Caco-2 (cell line): ENCODE results near the gene NTSR2. TPM values are rescaled to one million over a fixed set of nuclear protein-coding genes. Genes with fewer than 3 reads are reported as not detected.

Experiments
- BruUV-seq: library from RNA; stranded (reverse); fragments of 400-500 nt; replicated peaks from 2 replicates; lab custom pipeline; 2021; lab: Mats Ljungman, UMichigan
- CTCF ChIA-PET: fragments of 300-600 bp; sonication (Branson Sonifier 250); formaldehyde crosslinking; loops from one replicate; lab custom pipeline; 2022; ENCODE audit warnings: antibody characterized with exemption; lab: Charles Lee
- POLR2A ChIA-PET: fragments of 300-600 bp; sonication (Branson Sonifier 250); formaldehyde crosslinking; loops from one replicate; lab custom pipeline; 2022; ENCODE audit warnings: antibody characterized with exemption; lab: Charles Lee
- DNase-seq, 2 experiments: peaks; one replicate each; pipeline versions ENCODE4 v3.0.0 to v3.0.0-alpha.2; 2020 to 2022
- H3K27me3 ChIP-seq: replicated peaks from 2 replicates; pipeline ENCODE4 v1.6.0; 2011; ENCODE audit warnings: low read length; ENCODE audit not compliant: control insufficient read depth, insufficient read depth
- H3K36me3 ChIP-seq: 2 replicates; pipeline ENCODE4 v1.5.1; 2011; ENCODE audit warnings: low read length; ENCODE audit not compliant: control insufficient read depth, insufficient read depth
- H3K4me1 ChIP-seq: fragments of 250-450 bp; sonication (Bioruptor Pico); 2 replicates; pipeline ENCODE4 v1.5.1; 2020; ENCODE audit warnings: mild to moderate bottlenecking
- H3K4me3 ChIP-seq: 2 replicates; pipeline ENCODE4 v1.5.1; 2011; ENCODE audit warnings: low read depth, mild to moderate bottlenecking, control low read depth, low read length
- H3K9me3 ChIP-seq: fragments of 250-450 bp; sonication (Bioruptor Pico); 2 replicates; pipeline ENCODE4 v1.5.1; 2020; ENCODE audit warnings: mild to moderate bottlenecking, moderate library complexity
- H3K27ac Mint-ChIP-seq: one replicate; pipeline ENCODE4 v1.8.0; 2022; ENCODE audit warnings: mixed read lengths; ENCODE audit not compliant: unreplicated experiment
- H3K27me3 Mint-ChIP-seq: one replicate; pipeline ENCODE4 v1.8.0; 2022; ENCODE audit warnings: mixed read lengths; ENCODE audit not compliant: insufficient read depth, unreplicated experiment
- H3K36me3 Mint-ChIP-seq: one replicate; pipeline ENCODE4 v1.8.0; 2022; ENCODE audit warnings: mild to moderate bottlenecking, mixed read lengths; ENCODE audit not compliant: insufficient read depth, unreplicated experiment
- H3K4me1 Mint-ChIP-seq: one replicate; pipeline ENCODE4 v1.8.0; 2022; ENCODE audit warnings: low read depth, mixed read lengths; ENCODE audit not compliant: unreplicated experiment
- H3K4me3 Mint-ChIP-seq: one replicate; pipeline ENCODE4 v1.8.0; 2022; ENCODE audit warnings: mild to moderate bottlenecking, moderate library complexity, mixed read lengths; ENCODE audit not compliant: unreplicated experiment
- H3K9me3 Mint-ChIP-seq: one replicate; pipeline ENCODE4 v1.8.0; 2022; ENCODE audit warnings: mixed read lengths; ENCODE audit not compliant: unreplicated experiment
- intact Hi-C: fragments of 100-400 bp; cut with micrococcal nuclease; formaldehyde crosslinking; loops from one replicate; pipeline ENCODE4 v1.10.0; 2022; ENCODE audit not compliant: unreplicated experiment
- total RNA-seq: library from RNA; stranded (reverse); gene quantifications from 2 replicates; pipeline ENCODE4 v1.2.3, GENCODE V29; 2022
- TF ChIP-seq, protein P1 (sequence below), 2 experiments: fragments of 200-600 bp in 1 of 2; IDR thresholded peaks; 1 replicate in 1 of 2; 2 replicates in 1 of 2; pipeline versions ENCODE4 v1.5.1 to v1.8.0; 2011 to 2022; ENCODE audit warnings: antibody characterized with exemption in 1 of 2, control low read depth in 1 of 2, inconsistent platforms in 1 of 2, low read depth in 1 of 2, low read length in 1 of 2, mild to moderate bottlenecking in 1 of 2, moderate library complexity in 1 of 2; ENCODE audit not compliant: insufficient read depth in 1 of 2, severe bottlenecking in 1 of 2, unreplicated experiment in 1 of 2

NTSR2 gene
- total RNA-seq, 1 experiment from 2014 or later = not detected

DNA sequence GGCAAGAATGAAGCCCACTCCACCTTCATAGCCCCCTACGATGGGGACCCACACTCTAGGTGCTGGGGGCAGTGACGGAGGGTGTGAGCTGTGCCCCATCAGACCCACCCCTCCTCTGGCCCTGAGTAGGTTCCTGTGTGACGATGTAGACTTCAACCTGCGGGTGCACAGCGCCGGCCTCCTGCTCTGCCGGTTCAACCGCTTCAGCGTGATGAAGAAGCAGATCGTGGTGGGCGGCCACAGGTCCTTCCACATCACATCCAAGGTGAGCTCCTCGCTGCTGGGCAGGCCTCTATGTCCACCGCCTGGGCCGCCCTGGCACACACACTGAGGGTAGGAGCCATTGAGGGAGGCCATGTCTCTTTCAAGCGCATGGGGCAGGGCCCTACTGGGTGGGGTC is 34.9 kb downstream of the NTSR2 start:
- Histone ChIP-seq H3K27me3 (no peaks in the 10 kb centered on the region; the same call in none of the 2 replicates), H3K9me3 (no peaks in the 10 kb centered on the region), H3K4me1 (no peaks in the 10 kb centered on the region), H3K36me3 (no peaks in the 10 kb centered on the region), H3K4me3 (no peak overlapping the region)
- H3K9me3 Mint-ChIP-seq = no peaks in the 10 kb centered on the region
- DNase-seq = no peak
- H3K4me1 Mint-ChIP-seq = no peaks in the 10 kb centered on the region
- TF ChIP-seq, protein P1, sequence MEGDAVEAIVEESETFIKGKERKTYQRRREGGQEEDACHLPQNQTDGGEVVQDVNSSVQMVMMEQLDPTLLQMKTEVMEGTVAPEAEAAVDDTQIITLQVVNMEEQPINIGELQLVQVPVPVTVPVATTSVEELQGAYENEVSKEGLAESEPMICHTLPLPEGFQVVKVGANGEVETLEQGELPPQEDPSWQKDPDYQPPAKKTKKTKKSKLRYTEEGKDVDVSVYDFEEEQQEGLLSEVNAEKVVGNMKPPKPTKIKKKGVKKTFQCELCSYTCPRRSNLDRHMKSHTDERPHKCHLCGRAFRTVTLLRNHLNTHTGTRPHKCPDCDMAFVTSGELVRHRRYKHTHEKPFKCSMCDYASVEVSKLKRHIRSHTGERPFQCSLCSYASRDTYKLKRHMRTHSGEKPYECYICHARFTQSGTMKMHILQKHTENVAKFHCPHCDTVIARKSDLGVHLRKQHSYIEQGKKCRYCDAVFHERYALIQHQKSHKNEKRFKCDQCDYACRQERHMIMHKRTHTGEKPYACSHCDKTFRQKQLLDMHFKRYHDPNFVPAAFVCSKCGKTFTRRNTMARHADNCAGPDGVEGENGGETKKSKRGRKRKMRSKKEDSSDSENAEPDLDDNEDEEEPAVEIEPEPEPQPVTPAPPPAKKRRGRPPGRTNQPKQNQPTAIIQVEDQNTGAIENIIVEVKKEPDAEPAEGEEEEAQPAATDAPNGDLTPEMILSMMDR (IDR thresholded peaks at IDR 0.05; ENCODE audit: insufficient read depth in 1 of 2, low read depth in 1 of 2, low read length in 1 of 2, severe bottlenecking in 1 of 2, unreplicated experiment in 1 of 2) = no peak
- CTCF ChIA-PET = no interaction called here
- POLR2A ChIA-PET = no interaction called here
- H3K27me3 Mint-ChIP-seq = peaks cover 9% of the 10 kb centered on the region
- no peak overlapping the region for H3K27ac Mint-ChIP-seq
- intact Hi-C loops = no loop called here
- no peak overlapping the region for H3K4me3 Mint-ChIP-seq
- peaks cover 5% of the 10 kb centered on the region for H3K36me3 Mint-ChIP-seq
- BruUV-seq = no TSS peak

DNA sequence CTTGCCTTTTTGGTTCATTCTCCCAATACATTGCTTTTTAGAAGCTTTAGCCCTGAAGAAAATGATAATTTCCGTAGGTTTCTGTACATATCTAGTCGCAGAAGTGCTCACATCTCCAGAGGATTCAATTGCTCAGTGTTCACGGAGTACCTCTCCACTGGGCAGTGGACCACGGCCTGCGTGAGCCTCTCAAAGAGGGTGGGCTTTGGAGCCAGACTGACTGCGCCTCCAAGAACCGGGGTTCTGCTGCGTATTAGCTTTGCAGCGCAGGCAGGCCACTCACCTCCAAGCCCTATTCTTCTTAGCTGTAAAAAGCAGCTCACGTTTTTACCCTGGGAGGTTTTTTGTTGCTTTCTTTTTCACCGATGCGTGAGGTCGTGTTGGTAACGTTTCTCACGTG is 35.4 kb downstream of the NTSR2 start:
- TF ChIP-seq, protein P1 (IDR thresholded peaks at IDR 0.05; ENCODE audit: insufficient read depth in 1 of 2, low read depth in 1 of 2, low read length in 1 of 2, severe bottlenecking in 1 of 2, unreplicated experiment in 1 of 2) = no peak
- Mint-ChIP-seq H3K27ac (no peak overlapping the region), H3K27me3 (peaks cover 5% of the 10 kb centered on the region), H3K9me3 (no peaks in the 10 kb centered on the region), H3K4me3 (no peak overlapping the region), H3K4me1 (no peaks in the 10 kb centered on the region), H3K36me3 (peaks cover 5% of the 10 kb centered on the region)
- POLR2A ChIA-PET = no interaction called here
- no TSS peak for BruUV-seq
- Histone ChIP-seq H3K4me3 (no peak overlapping the region), H3K27me3 (no peaks in the 10 kb centered on the region; the same call in 1 of the 2 replicates), H3K4me1 (no peaks in the 10 kb centered on the region), H3K9me3 (no peaks in the 10 kb centered on the region), H3K36me3 (no peaks in the 10 kb centered on the region)
- no peak for DNase-seq
- intact Hi-C loops = no loop called here
- CTCF ChIA-PET = no interaction called here

- BruUV-seq = no TSS peak
- TF ChIP-seq, protein P1 (IDR thresholded peaks at IDR 0.05; ENCODE audit: insufficient read depth in 1 of 2, low read depth in 1 of 2, low read length in 1 of 2, severe bottlenecking in 1 of 2, unreplicated experiment in 1 of 2) = no peak
- Mint-ChIP-seq H3K4me3 (no peak overlapping the region), H3K27me3 (peaks cover 5% of the 10 kb centered on the region), H3K27ac (no peak overlapping the region), H3K4me1 (no peaks in the 10 kb centered on the region), H3K36me3 (peaks cover 5% of the 10 kb centered on the region), H3K9me3 (no peaks in the 10 kb centered on the region)
- Histone ChIP-seq H3K27me3 (no peaks in the 10 kb centered on the region; the same call in 1 of the 2 replicates), H3K9me3 (no peaks in the 10 kb centered on the region), H3K4me3 (no peak overlapping the region), H3K4me1 (no peaks in the 10 kb centered on the region), H3K36me3 (no peaks in the 10 kb centered on the region)
- no peak for DNase-seq
- intact Hi-C loops = no loop called here
- POLR2A ChIA-PET = no interaction called here
- CTCF ChIA-PET = no interaction called here
Measured at GRCh38 chr2:11633923-11634478, 36.0 kb downstream of the NTSR2 start.
